SK-N-SH treated with all-trans-retinoic acid at 6 μM for 48 hours (cell line): ENCODE results near the gene RBM47.

Experiments used
- ATAC-seq: fragments of 200-7000 bp; cut with Tn5 transposase; 3 replicates; pipeline ENCODE4 v1.9.1; 2020; ENCODE audit warnings: mild to moderate bottlenecking, moderate library complexity
- ARNTL ChIP-seq: fragments of 450-650 bp; formaldehyde crosslinking; IDR thresholded peaks from 2 replicates; pipeline ENCODE4 v1.5.0; 2020; ENCODE audit warnings: low read depth, mild to moderate bottlenecking, moderate library complexity, borderline replicate concordance
- GLIS3 ChIP-seq: fragments of 250-450 bp; sonication (Bioruptor Pico); IDR thresholded peaks from 2 replicates; pipeline ENCODE4 v1.5.0; 2020; ENCODE audit warnings: mild to moderate bottlenecking, moderate library complexity
- ISL1 ChIP-seq: fragments of 250-450 bp; sonication (Bioruptor Pico); IDR thresholded peaks from 2 replicates; pipeline ENCODE4 v2.1.2; 2022; ENCODE audit warnings: mild to moderate bottlenecking, moderate library complexity
- OSR1 ChIP-seq: fragments of 250-450 bp; sonication (Bioruptor Pico); IDR thresholded peaks from 2 replicates; pipeline ENCODE4 v1.8.0; 2022; ENCODE audit warnings: moderate library complexity, mild to moderate bottlenecking, inconsistent platforms
- PPARA ChIP-seq: fragments of 250-450 bp; sonication (Bioruptor Pico); IDR thresholded peaks from 2 replicates; pipeline ENCODE4 v1.5.0; 2020; ENCODE audit warnings: mild to moderate bottlenecking, borderline replicate concordance
- RARB ChIP-seq: fragments of 250-450 bp; sonication (Bioruptor Pico); IDR thresholded peaks from 2 replicates; pipeline ENCODE4 v1.8.0; 2021; ENCODE audit warnings: mild to moderate bottlenecking, moderate library complexity
- SNAI2 ChIP-seq: fragments of 250-450 bp; sonication (Bioruptor Pico); IDR thresholded peaks from 2 replicates; pipeline ENCODE4 v1.5.0; 2020; ENCODE audit warnings: mild to moderate bottlenecking, moderate library complexity
- TCF4 ChIP-seq: fragments of 250-450 bp; sonication (Bioruptor Pico); IDR thresholded peaks from 2 replicates; pipeline ENCODE4 v1.8.0; 2021; ENCODE audit warnings: mild to moderate bottlenecking, moderate library complexity, borderline replicate concordance
- TOX ChIP-seq: fragments of 250-450 bp; sonication (Bioruptor Pico); IDR thresholded peaks from 2 replicates; pipeline ENCODE4 v1.8.0; 2021; ENCODE audit warnings: mild to moderate bottlenecking, moderate library complexity, borderline replicate concordance
- ZC3H10 ChIP-seq: fragments of 250-450 bp; sonication (Bioruptor Pico); IDR thresholded peaks from 2 replicates; pipeline ENCODE4 v1.5.1; 2021; ENCODE audit warnings: mild to moderate bottlenecking, moderate library complexity
- ZFP3 ChIP-seq: fragments of 250-450 bp; sonication (Bioruptor Pico); IDR thresholded peaks from 2 replicates; pipeline ENCODE4 v1.5.0; 2020; ENCODE audit warnings: mild to moderate bottlenecking, moderate library complexity
- ZFP30 ChIP-seq: fragments of 450-650 bp; formaldehyde crosslinking; IDR thresholded peaks from 2 replicates; pipeline ENCODE4 v1.5.0; 2022; ENCODE audit warnings: mild to moderate bottlenecking, moderate library complexity
- ZNF565 ChIP-seq: fragments of 450-650 bp; formaldehyde crosslinking; conservative IDR thresholded peaks from 2 replicates; pipeline ENCODE4 v1.5.0; 2020; ENCODE audit warnings: low read depth, mild to moderate bottlenecking, moderate library complexity
- ZNF70 ChIP-seq: fragments of 450-650 bp; formaldehyde crosslinking; IDR thresholded peaks from 2 replicates; pipeline ENCODE4 v1.5.0; 2020; ENCODE audit warnings: mild to moderate bottlenecking, moderate library complexity
- ZNF8 ChIP-seq: fragments of 450-650 bp; formaldehyde crosslinking; IDR thresholded peaks from 2 replicates; pipeline ENCODE4 v1.5.0; 2020; ENCODE audit warnings: mild to moderate bottlenecking, moderate library complexity
- TF ChIP-seq, protein P1 (sequence below): fragments of 250-450 bp; sonication (Bioruptor Pico); IDR thresholded peaks from 2 replicates; pipeline ENCODE4 v1.5.1; 2020; ENCODE audit warnings: low read depth, mild to moderate bottlenecking, moderate library complexity
- TF ChIP-seq, protein P2 (sequence below): fragments of 250-450 bp; sonication (Bioruptor Pico); IDR thresholded peaks from 2 replicates; pipeline ENCODE4 v1.8.0; 2021; ENCODE audit warnings: low read depth, mild to moderate bottlenecking, moderate library complexity, borderline replicate concordance
- TF ChIP-seq, protein P3 (sequence below): fragments of 250-450 bp; sonication (Bioruptor Pico); IDR thresholded peaks from 2 replicates; pipeline ENCODE4 v1.8.0; 2020; ENCODE audit warnings: mild to moderate bottlenecking, moderate library complexity, borderline replicate concordance
- TF ChIP-seq, protein P4 (sequence below): fragments of 250-450 bp; sonication (Bioruptor Pico); IDR thresholded peaks from 2 replicates; pipeline ENCODE4 v1.5.1; 2021; ENCODE audit warnings: mild to moderate bottlenecking, moderate library complexity

RBM47 gene

DNA sequence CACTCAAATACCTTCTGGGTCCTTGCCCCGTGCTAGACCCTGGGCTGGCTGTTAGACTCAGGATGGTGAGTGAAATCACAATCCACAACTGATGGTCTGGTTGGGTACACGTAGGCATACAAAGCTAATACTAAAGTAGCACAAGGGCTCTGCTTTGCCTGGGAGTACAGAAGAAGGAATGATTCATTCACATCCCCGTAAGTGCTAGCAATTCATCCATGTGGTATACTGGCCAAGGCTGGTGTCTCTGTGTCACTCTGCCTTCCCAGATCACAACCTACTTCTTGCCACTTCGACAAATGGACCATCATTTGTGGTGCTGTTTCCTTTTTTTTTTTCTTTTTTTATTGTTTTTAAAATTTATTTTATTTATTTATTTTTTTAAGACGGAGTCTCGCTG, 19.7 kb upstream of the RBM47 start:
- ATAC-seq: no peak
- TF ChIP-seq ARNTL (CRISPR knock-in tag) (no peak), ZNF70 (no peak), ISL1 (CRISPR knock-in tag) (no peak), ZNF565 (CRISPR knock-in tag) (no peak), TOX (CRISPR knock-in tag) (no peak), RARB (CRISPR knock-in tag) (no peak), ZNF8 (CRISPR knock-in tag) (no peak), GLIS3 (CRISPR knock-in tag) (no peak), ZFP30 (CRISPR knock-in tag) (no peak), ZC3H10 (CRISPR knock-in tag) (no peak), SNAI2 (CRISPR knock-in tag) (no peak)
- TF ChIP-seq, protein P1, sequence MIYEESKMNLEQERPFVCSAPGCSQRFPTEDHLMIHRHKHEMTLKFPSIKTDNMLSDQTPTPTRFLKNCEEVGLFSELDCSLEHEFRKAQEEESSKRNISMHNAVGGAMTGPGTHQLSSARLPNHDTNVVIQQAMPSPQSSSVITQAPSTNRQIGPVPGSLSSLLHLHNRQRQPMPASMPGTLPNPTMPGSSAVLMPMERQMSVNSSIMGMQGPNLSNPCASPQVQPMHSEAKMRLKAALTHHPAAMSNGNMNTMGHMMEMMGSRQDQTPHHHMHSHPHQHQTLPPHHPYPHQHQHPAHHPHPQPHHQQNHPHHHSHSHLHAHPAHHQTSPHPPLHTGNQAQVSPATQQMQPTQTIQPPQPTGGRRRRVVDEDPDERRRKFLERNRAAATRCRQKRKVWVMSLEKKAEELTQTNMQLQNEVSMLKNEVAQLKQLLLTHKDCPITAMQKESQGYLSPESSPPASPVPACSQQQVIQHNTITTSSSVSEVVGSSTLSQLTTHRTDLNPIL (CRISPR knock-in tag): no peak
- TF ChIP-seq, protein P2, sequence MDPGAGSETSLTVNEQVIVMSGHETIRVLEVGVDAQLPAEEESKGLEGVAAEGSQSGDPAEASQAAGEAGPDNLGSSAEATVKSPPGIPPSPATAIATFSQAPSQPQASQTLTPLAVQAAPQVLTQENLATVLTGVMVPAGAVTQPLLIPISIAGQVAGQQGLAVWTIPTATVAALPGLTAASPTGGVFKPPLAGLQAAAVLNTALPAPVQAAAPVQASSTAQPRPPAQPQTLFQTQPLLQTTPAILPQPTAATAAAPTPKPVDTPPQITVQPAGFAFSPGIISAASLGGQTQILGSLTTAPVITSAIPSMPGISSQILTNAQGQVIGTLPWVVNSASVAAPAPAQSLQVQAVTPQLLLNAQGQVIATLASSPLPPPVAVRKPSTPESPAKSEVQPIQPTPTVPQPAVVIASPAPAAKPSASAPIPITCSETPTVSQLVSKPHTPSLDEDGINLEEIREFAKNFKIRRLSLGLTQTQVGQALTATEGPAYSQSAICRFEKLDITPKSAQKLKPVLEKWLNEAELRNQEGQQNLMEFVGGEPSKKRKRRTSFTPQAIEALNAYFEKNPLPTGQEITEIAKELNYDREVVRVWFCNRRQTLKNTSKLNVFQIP (CRISPR knock-in tag): no peak
- TF ChIP-seq, protein P3, sequence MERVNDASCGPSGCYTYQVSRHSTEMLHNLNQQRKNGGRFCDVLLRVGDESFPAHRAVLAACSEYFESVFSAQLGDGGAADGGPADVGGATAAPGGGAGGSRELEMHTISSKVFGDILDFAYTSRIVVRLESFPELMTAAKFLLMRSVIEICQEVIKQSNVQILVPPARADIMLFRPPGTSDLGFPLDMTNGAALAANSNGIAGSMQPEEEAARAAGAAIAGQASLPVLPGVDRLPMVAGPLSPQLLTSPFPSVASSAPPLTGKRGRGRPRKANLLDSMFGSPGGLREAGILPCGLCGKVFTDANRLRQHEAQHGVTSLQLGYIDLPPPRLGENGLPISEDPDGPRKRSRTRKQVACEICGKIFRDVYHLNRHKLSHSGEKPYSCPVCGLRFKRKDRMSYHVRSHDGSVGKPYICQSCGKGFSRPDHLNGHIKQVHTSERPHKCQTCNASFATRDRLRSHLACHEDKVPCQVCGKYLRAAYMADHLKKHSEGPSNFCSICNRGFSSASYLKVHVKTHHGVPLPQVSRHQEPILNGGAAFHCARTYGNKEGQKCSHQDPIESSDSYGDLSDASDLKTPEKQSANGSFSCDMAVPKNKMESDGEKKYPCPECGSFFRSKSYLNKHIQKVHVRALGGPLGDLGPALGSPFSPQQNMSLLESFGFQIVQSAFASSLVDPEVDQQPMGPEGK (CRISPR knock-in tag): no peak
- TF ChIP-seq, protein P4, sequence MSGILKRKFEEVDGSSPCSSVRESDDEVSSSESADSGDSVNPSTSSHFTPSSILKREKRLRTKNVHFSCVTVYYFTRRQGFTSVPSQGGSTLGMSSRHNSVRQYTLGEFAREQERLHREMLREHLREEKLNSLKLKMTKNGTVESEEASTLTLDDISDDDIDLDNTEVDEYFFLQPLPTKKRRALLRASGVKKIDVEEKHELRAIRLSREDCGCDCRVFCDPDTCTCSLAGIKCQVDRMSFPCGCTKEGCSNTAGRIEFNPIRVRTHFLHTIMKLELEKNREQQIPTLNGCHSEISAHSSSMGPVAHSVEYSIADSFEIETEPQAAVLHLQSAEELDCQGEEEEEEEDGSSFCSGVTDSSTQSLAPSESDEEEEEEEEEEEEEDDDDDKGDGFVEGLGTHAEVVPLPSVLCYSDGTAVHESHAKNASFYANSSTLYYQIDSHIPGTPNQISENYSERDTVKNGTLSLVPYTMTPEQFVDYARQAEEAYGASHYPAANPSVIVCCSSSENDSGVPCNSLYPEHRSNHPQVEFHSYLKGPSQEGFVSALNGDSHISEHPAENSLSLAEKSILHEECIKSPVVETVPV (CRISPR knock-in tag): no peak

DNA sequence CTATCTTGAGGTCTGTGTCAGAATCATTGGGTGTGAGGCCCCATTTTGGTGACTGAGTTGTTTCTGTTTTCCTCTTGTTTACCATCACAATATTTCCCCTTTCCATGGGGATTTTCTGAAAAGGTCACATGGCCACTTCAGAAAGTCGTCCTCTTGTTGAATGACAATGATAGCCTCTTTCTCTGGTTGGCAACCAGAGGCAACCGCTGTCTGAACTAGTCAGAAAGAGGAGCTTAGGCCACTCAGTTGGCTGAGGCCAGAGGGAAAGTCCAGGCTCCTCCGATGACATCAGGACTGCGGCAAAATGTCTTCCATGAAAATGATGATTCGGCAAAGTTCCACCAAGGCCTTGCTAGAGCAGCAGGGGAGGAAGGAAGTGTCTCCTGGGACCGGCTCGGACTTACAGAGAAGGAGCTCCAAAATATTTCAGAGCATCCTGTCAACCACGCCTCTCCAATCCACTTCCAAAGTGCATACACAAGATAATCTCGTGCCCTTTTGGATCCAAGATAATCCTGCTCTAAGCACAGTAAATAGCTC, 19.1 kb upstream of the RBM47 start:
- ATAC-seq: no peak
- no peak for TF ChIP-seq ZFP3 (CRISPR knock-in tag)
- no peak for TF ChIP-seq PPARA (CRISPR knock-in tag)
- TF ChIP-seq, protein P2 (CRISPR knock-in tag): no peak
- no peak for TF ChIP-seq ZNF8 (CRISPR knock-in tag)
- no peak for TF ChIP-seq ZNF70
- TF ChIP-seq ZNF565 (CRISPR knock-in tag): no peak
- TF ChIP-seq, protein P3 (CRISPR knock-in tag): no peak
- no peak for TF ChIP-seq RARB (CRISPR knock-in tag)
- TF ChIP-seq, protein P4 (CRISPR knock-in tag): no peak

DNA sequence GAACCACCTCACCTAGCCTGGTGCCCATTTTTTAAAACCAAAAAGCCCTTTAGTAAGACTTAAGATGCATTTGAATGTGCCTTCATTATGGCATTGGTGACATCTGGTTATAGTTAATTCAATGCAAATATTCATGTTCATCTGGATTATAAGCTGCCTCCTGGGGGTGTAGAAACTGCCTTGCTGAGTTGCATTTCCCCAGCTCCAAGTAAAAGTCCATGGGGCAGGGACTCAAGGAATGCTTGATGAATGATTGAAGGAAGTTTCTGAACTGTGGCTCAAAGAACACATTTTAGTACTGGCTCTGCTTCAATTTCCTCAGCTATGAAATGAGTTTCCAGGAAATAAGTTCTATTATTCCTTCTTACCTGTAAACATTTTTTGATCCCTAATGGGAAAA, 18.5 kb upstream of the RBM47 start:
- no peak for ATAC-seq
- TF ChIP-seq, protein P2 (CRISPR knock-in tag): no peak
- TF ChIP-seq, protein P1 (CRISPR knock-in tag): no peak
- TF ChIP-seq OSR1 (CRISPR knock-in tag): no peak
- TF ChIP-seq, protein P4 (CRISPR knock-in tag): no peak
- TF ChIP-seq TCF4 (CRISPR knock-in tag): no peak
